Glomerular visceral epithelial cell (primary cell): ENCODE results near the gene DOCK1.

ENCODE experiments used
- DNase-seq: peaks from one replicate; pipeline ENCODE4 v3.0.0-alpha.2; 2016; ENCODE audit errors: extremely low spot score

The DOCK1 gene

GRCh38 chr10:127135844-127136577, 230.8 kb downstream of the DOCK1 start:
- DNase-seq, result no peak

- no peak for DNase-seq
These were observed 232.2 kb downstream of the DOCK1 start for GRCh38 chr10:127137391-127137790.

- no peak for DNase-seq
These were observed 236.9 kb downstream of the DOCK1 start for GRCh38 chr10:127142136-127142535.

GRCh38 chr10:127142856-127143255, 237.6 kb downstream of the DOCK1 start:
- no peak for DNase-seq

GRCh38 chr10:127145173-127145572, 239.9 kb downstream of the DOCK1 start:
- DNase-seq, result peak; percentile 63

- DNase-seq, result no peak
These were observed 241.4 kb downstream of the DOCK1 start for GRCh38 chr10:127146661-127147060.

- DNase-seq, result peak; percentile 81
These were observed 243.1 kb downstream of the DOCK1 start for GRCh38 chr10:127148066-127148932.

GRCh38 chr10:127148933-127149220, 243.6 kb downstream of the DOCK1 start:
- peak; percentile 70 for DNase-seq

GRCh38 chr10:127149501-127150081, 244.4 kb downstream of the DOCK1 start:
- DNase-seq, result peak; percentile 8

- DNase-seq, result peak; percentile 77
These were observed 244.9 kb downstream of the DOCK1 start for GRCh38 chr10:127150136-127150535.

- DNase-seq, result peak; percentile 85
These were observed 246.3 kb downstream of the DOCK1 start for GRCh38 chr10:127151541-127151940.

- DNase-seq, result peak; percentile 37
These were observed 246.9 kb downstream of the DOCK1 start for GRCh38 chr10:127151981-127152699.

GRCh38 chr10:127153181-127153580, 248.0 kb downstream of the DOCK1 start:
- DNase-seq, result no peak

- DNase-seq, result no peak
These were observed 249.8 kb downstream of the DOCK1 start for GRCh38 chr10:127154831-127155620.

- DNase-seq, result no peak
These were observed 251.9 kb downstream of the DOCK1 start for GRCh38 chr10:127157089-127157488.

- no peak for DNase-seq
These were observed 252.4 kb downstream of the DOCK1 start for GRCh38 chr10:127157506-127158200.

- DNase-seq, result no peak
These were observed 253.4 kb downstream of the DOCK1 start for GRCh38 chr10:127158662-127159061.

- no peak for DNase-seq
These were observed 254.5 kb downstream of the DOCK1 start for GRCh38 chr10:127159648-127160245.

- no peak for DNase-seq
These were observed 256.3 kb downstream of the DOCK1 start for GRCh38 chr10:127161482-127161881.

- no peak for DNase-seq
These were observed 257.6 kb downstream of the DOCK1 start for GRCh38 chr10:127162841-127163240.
